GM12878 (cell line): Measurements from ENCODE around the gene ABCC3. TPM values are rescaled to one million over a fixed set of nuclear protein-coding genes. Genes with fewer than 3 reads are reported as not detected.

Source experiments
- ATAC-seq: fragments of 200-7000 bp; cut with Tn5 transposase; 3 replicates; pipeline ENCODE4 v1.9.1; 2020; ENCODE audit warnings: mild to moderate bottlenecking, moderate library complexity
- BruUV-seq: library from RNA; stranded (reverse); fragments of 400-500 nt; replicated peaks from 2 replicates; lab custom pipeline; 2021; lab: Mats Ljungman, UMichigan
- CTCF ChIA-PET: fragments of 300-600 bp; sonication (Branson Sonifier 250); formaldehyde crosslinking; extraction: SDS; loops from one replicate; lab custom pipeline; 2021; ENCODE audit warnings: inconsistent platforms; lab: Yijun Ruan, JAX
- POLR2A ChIA-PET: fragments of 350-600 bp; formaldehyde crosslinking; extraction: SDS; loops from one replicate; lab custom pipeline; 2021; ENCODE audit warnings: inconsistent platforms; lab: Charles Lee
- RAD21 ChIA-PET: fragments of 300-600 bp; sonication (Branson Sonifier 250); formaldehyde crosslinking; loops from one replicate; lab custom pipeline; 2023; ENCODE audit warnings: antibody characterized with exemption; ENCODE audit not compliant: unreplicated experiment; lab: Charles Lee
- SMC1A ChIA-PET: fragments of 300-600 bp; sonication (Branson Sonifier 250); formaldehyde crosslinking; loops from one replicate; lab custom pipeline; 2023; ENCODE audit not compliant: unreplicated experiment, uncharacterized antibody; lab: Charles Lee
- DNase-seq: peaks from one replicate; pipeline ENCODE4 v3.0.0-alpha.2; 2011; ENCODE audit warnings: low read depth, low spot score
- FAIRE-seq: peaks from 3 replicates; lab custom pipeline; 2011; peaks lifted over from hg19 to GRCh38; lab: Jason Lieb, UNC
- H2AFZ ChIP-seq: 2 replicates; pipeline ENCODE4 v1.6.0; 2011; ENCODE audit warnings: low read depth, low read length, control low read depth; ENCODE audit not compliant: control insufficient read depth
- H3K27ac ChIP-seq: 2 replicates; pipeline ENCODE4 v1.5.1; 2011; ENCODE audit warnings: control low read depth; ENCODE audit not compliant: control insufficient read depth, insufficient read depth
- H3K27me3 ChIP-seq, 2 experiments: replicated peaks in 1 of 2; 2 replicates each; pipeline versions ENCODE4 v1.6.0 to v1.6.1; 2011; ENCODE audit warnings: low read length in 1 of 2; ENCODE audit not compliant: control insufficient read depth in 2 of 2, insufficient read depth in 2 of 2
- H3K36me3 ChIP-seq, 2 experiments: 2 replicates each; pipeline ENCODE4 v1.5.1; 2011; ENCODE audit warnings: low read length in 1 of 2; ENCODE audit not compliant: control insufficient read depth in 2 of 2, insufficient read depth in 2 of 2
- H3K4me1 ChIP-seq: 2 replicates; pipeline ENCODE4 v1.6.1; 2011; ENCODE audit warnings: mild to moderate bottlenecking, low read length, moderate library complexity, mixed read lengths; ENCODE audit not compliant: control insufficient read depth, insufficient read depth
- H3K4me2 ChIP-seq: 2 replicates; pipeline ENCODE4 v1.6.0; 2011; ENCODE audit warnings: control low read depth; ENCODE audit not compliant: control insufficient read depth, insufficient read depth
- H3K4me3 ChIP-seq: fragments of 200-600 bp; sonication (generic); 2 replicates; pipeline ENCODE4 v1.5.1; 2016
- H3K79me2 ChIP-seq: 2 replicates; pipeline ENCODE4 v1.6.0; 2011; ENCODE audit warnings: low read length; ENCODE audit not compliant: control insufficient read depth, insufficient read depth
- H3K9ac ChIP-seq: 2 replicates; pipeline ENCODE4 v1.8.0; 2011; ENCODE audit warnings: low read length, control low read depth, mixed read lengths; ENCODE audit not compliant: control insufficient read depth, insufficient read depth
- H3K9me3 ChIP-seq: replicated peaks from 3 replicates; pipeline ENCODE4 v1.5.1; 2011; ENCODE audit warnings: mild to moderate bottlenecking, low read length; ENCODE audit not compliant: control insufficient read depth, insufficient read depth
- H4K20me1 ChIP-seq: 2 replicates; pipeline ENCODE4 v1.6.0; 2011; ENCODE audit not compliant: control insufficient read depth, insufficient read depth
- BCL11A ChIP-seq: IDR thresholded peaks from 2 replicates; pipeline ENCODE4 v1.6.1; 2011; ENCODE audit warnings: low read depth, low read length
- BHLHE40 ChIP-seq, 2 experiments: fragments of 450-650 bp in 1 of 2; IDR thresholded peaks; 2 replicates each; pipeline ENCODE4 v1.6.1; 2011 to 2017; ENCODE audit warnings: low read depth in 2 of 2, borderline replicate concordance in 1 of 2, improper control_type of control experiment in 1 of 2, low read length in 1 of 2, mild to moderate bottlenecking in 1 of 2
- CHD1 ChIP-seq: IDR thresholded peaks from 2 replicates; pipeline ENCODE4 v1.6.1; 2012; ENCODE audit warnings: low read depth, low read length, improper control_type of control experiment
- CREB1 ChIP-seq: IDR thresholded peaks from 2 replicates; pipeline ENCODE4 v1.6.1; 2012; ENCODE audit warnings: low read depth, mild to moderate bottlenecking, inconsistent platforms
- HDGF ChIP-seq: fragments of 450-650 bp; IDR thresholded peaks from 2 replicates; pipeline ENCODE4 v1.6.1; 2016; ENCODE audit warnings: antibody characterized with exemption
- NBN ChIP-seq: fragments of 450-650 bp; IDR thresholded peaks from 2 replicates; pipeline ENCODE4 v1.6.1; 2016
- NR2F1 ChIP-seq: fragments of 450-650 bp; conservative IDR thresholded peaks from 2 replicates; pipeline ENCODE4 v1.6.1; 2017; ENCODE audit warnings: mild to moderate bottlenecking
- SIX5 ChIP-seq: IDR thresholded peaks from 2 replicates; pipeline ENCODE4 v1.6.1; 2011; ENCODE audit warnings: mild to moderate bottlenecking, low read depth, low read length, moderate library complexity; ENCODE audit not compliant: severe bottlenecking
- SMARCA5 ChIP-seq: fragments of 450-650 bp; IDR thresholded peaks from 2 replicates; pipeline ENCODE4 v1.6.1; 2017; ENCODE audit warnings: mild to moderate bottlenecking
- STAT1 ChIP-seq: fragments of 450-650 bp; conservative IDR thresholded peaks from 2 replicates; pipeline ENCODE4 v1.6.1; 2014; ENCODE audit warnings: antibody characterized with exemption, mild to moderate bottlenecking
- WGBS: methylation state at CpG from one replicate; pipeline ENCODE4 v1.1.6; 2016; ENCODE audit warnings: low lambda C conversion rate; ENCODE audit not compliant: insufficient replicate concordance, insufficient coverage; ENCODE audit errors: missing lambda C conversion rate; 5-methylcytosine and 5-hydroxymethylcytosine counted together
- in situ Hi-C: fragments of 300-500 bp; cut with MboI; formaldehyde crosslinking; loops from 9 replicates; pipeline ENCODE4 v1.14.3; 2018; ENCODE audit warnings: mixed read lengths
- intact Hi-C: fragments of 100-400 bp; cut with micrococcal nuclease; formaldehyde crosslinking; loops from one replicate; pipeline ENCODE4 v1.14.2; 2022; ENCODE audit not compliant: unreplicated experiment
- polyA plus RNA-seq, 11 experiments: library from polyadenylated mRNA; depleted of rRNA in 4 of 11; unstranded in 6 of 11; stranded (reverse) in 5 of 11; fragments of >200 nt; fragmentation: Nextera tagmentation in 4 of 11; fragmentation: Illumina TruSeq in 1 of 11; extraction: Ambion mirVana in 4 of 11; extraction: Trizol in 1 of 11; gene quantifications; 1 replicate in 1 of 11; 2 replicates in 10 of 11; pipeline versions ENCODE4 v1.2.1 to v1.2.3, GENCODE V29; 2011 to 2016; ENCODE audit warnings: inconsistent platforms in 2 of 11, missing spikeins in 2 of 11, low read depth in 1 of 11
- total RNA-seq, 4 experiments: library from RNA; depleted of rRNA in 3 of 4; stranded (reverse); fragments of >200 nt in 3 of 4; fragmentation: Illumina TruSeq in 1 of 4; extraction: Trizol in 1 of 4; gene quantifications; 2 replicates each; pipeline versions ENCODE4 v1.2.1 to v1.2.3, GENCODE V29; 2013 to 2021
- TF ChIP-seq, protein P1 (sequence below): fragments of 150-350 bp; IDR thresholded peaks from 2 replicates; pipeline ENCODE4 v1.6.1; 2016; ENCODE audit warnings: low read depth, low read length
- TF ChIP-seq, protein P2 (sequence below): IDR thresholded peaks from 2 replicates; pipeline ENCODE4 v1.6.1; 2011; ENCODE audit warnings: low read depth, mild to moderate bottlenecking, low read length, moderate library complexity, borderline replicate concordance; ENCODE audit errors: extremely low read depth

Gene ABCC3
- total and polyA plus RNA-seq, 10 of the 15 experiments (the other 5 are each of a cell fraction or from before 2014, with no cell fraction given): 0.21 to 2.3 (median 0.71) TPM; not detected in 6

DNA sequence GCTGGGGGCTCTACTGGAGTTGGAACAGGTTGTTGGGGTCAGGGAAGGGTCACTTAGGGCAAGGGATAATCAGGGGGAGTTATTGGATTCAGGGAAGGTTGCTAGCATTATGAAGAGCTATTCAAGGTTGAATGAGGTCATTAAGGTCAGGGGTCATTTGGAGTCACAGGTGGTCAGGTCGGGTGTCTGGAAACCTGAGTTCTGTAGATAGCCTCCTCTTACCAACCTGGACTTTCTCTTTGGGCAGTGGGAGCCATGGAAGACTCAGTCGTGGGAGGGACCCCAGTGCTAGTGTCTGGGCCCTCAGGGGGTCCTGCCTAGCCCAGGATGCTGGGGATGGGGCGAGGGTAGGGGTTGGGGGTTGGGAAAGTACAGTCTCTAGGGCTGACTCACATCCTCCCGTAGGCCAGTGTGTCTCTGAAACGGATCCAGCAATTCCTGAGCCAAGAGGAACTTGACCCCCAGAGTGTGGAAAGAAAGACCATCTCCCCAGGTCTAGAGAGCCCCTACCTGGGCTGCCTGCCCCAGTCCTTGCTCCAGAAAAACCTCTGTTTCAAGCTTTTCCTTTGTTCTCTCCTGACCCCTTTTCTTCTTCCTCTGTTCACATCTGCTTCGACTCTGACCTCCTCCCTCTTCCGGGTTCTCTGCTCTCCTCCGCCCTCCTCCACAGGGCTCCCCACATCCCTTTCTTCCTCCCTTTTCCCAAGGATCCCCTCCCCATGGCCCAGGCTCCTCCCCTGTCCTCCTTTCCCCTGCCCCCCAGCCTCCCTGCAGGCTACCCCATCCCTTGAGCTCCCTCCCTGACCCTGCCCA lies 33.5 kb downstream of the ABCC3 start:
- RAD21 ChIA-PET: no interaction called here
- Histone ChIP-seq H3K79me2 (no peaks in the 10 kb centered on the region), H4K20me1 (no peaks in the 10 kb centered on the region), H2AFZ (no peak overlapping the region), H3K4me1 (no peaks in the 10 kb centered on the region), H3K4me2 (no peak overlapping the region), H3K27ac (no peak overlapping the region), H3K4me3 (no peak overlapping the region), H3K36me3 (no peaks in the 10 kb centered on the region), H3K27me3 (no peaks in the 10 kb centered on the region), H3K9me3 (no peaks in the 10 kb centered on the region), H3K9ac (no peak overlapping the region)
- 20% methylated on average over 8 of the region's 8 CpGs for WGBS
- POLR2A ChIA-PET: interaction anchor here (0.6 kb wide), 1 partner anchor 468 kb away, joined by 3 read pairs; no protein-coding TSS in a partner anchor
- ATAC-seq (no peak), FAIRE-seq (no peak), DNase-seq (no peak)
- no peak for TF ChIP-seq STAT1
- 0 out of 2 replicates have a peak, but pooled peaks have one; percentile 27 for TF ChIP-seq NR2F1
- intact Hi-C loops (no loop called here), in situ Hi-C loops (no loop called here)
- SMC1A ChIA-PET: interaction anchor here (0.9 kb wide), 1 partner anchor 31 kb away, joined by 3 read pairs; no protein-coding TSS in a partner anchor
- BruUV-seq: no TSS peak
- CTCF ChIA-PET: interaction anchor here (0.6 kb wide), 1 partner anchor 41 kb away, joined by 3 read pairs; no protein-coding TSS in a partner anchor

DNA sequence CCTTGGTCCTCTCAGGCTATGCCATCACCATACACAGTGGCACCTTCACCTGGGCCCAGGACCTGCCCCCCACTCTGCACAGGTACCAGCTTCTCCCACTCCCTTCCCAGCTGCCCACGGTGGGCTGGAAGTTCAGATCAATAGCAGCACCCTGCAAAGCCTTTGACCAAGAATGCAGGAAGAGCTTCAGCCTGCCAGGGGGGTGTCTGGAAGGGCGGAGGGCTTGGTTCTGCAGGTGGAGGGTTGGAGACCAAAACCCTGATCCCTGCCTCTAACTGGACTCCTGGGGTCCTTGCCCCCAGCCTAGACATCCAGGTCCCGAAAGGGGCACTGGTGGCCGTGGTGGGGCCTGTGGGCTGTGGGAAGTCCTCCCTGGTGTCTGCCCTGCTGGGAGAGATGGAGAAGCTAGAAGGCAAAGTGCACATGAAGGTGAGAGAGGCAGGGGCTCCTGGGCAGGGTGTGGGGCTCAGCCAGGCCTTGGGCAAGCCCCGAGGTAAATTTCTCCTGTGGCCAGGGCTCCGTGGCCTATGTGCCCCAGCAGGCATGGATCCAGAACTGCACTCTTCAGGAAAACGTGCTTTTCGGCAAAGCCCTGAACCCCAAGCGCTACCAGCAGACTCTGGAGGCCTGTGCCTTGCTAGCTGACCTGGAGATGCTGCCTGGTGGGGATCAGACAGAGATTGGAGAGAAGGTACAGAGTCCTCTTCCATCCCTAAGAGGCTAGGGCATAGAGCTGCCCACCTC lies 34.3 kb downstream of the ABCC3 start:
- no peaks in the 10 kb centered on the region for H3K4me1 ChIP-seq
- H3K36me3 ChIP-seq: no peaks in the 10 kb centered on the region
- intact Hi-C loops: no loop called here
- ATAC-seq (no peak), DNase-seq (no peak), FAIRE-seq (no peak)
- no peak overlapping the region for H2AFZ ChIP-seq
- no peaks in the 10 kb centered on the region for H3K27me3 ChIP-seq
- POLR2A ChIA-PET: interaction anchor here (0.6 kb wide), 1 partner anchor 469 kb away, joined by 3 read pairs; no protein-coding TSS in a partner anchor
- H3K9ac ChIP-seq: no peak overlapping the region
- in situ Hi-C loops: no loop called here
- H3K27ac ChIP-seq: no peak overlapping the region
- H3K4me3 ChIP-seq: no peak overlapping the region
- H3K9me3 ChIP-seq: no peaks in the 10 kb centered on the region
- RAD21 ChIA-PET: no interaction called here
- CTCF ChIA-PET: no interaction called here
- no peak overlapping the region for H3K4me2 ChIP-seq
- WGBS: 30% methylated on average over 9 of the region's 9 CpGs
- H4K20me1 ChIP-seq: no peaks in the 10 kb centered on the region
- SMC1A ChIA-PET: no interaction called here
- BruUV-seq: no TSS peak
- no peaks in the 10 kb centered on the region for H3K79me2 ChIP-seq
- TF ChIP-seq BHLHE40 (IDR thresholded peaks at IDR 0.05; ENCODE audit: borderline replicate concordance in 1 of 2, low read depth in 2 of 2, low read length in 1 of 2) (no peak), BCL11A (no peak), HDGF (no peak), SMARCA5 (no peak), SIX5 (no peak), NBN (no peak), CHD1 (no peak), CREB1 (no peak)
- TF ChIP-seq, protein P1, sequence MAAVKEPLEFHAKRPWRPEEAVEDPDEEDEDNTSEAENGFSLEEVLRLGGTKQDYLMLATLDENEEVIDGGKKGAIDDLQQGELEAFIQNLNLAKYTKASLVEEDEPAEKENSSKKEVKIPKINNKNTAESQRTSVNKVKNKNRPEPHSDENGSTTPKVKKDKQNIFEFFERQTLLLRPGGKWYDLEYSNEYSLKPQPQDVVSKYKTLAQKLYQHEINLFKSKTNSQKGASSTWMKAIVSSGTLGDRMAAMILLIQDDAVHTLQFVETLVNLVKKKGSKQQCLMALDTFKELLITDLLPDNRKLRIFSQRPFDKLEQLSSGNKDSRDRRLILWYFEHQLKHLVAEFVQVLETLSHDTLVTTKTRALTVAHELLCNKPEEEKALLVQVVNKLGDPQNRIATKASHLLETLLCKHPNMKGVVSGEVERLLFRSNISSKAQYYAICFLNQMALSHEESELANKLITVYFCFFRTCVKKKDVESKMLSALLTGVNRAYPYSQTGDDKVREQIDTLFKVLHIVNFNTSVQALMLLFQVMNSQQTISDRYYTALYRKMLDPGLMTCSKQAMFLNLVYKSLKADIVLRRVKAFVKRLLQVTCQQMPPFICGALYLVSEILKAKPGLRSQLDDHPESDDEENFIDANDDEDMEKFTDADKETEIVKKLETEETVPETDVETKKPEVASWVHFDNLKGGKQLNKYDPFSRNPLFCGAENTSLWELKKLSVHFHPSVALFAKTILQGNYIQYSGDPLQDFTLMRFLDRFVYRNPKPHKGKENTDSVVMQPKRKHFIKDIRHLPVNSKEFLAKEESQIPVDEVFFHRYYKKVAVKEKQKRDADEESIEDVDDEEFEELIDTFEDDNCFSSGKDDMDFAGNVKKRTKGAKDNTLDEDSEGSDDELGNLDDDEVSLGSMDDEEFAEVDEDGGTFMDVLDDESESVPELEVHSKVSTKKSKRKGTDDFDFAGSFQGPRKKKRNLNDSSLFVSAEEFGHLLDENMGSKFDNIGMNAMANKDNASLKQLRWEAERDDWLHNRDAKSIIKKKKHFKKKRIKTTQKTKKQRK: no peak
- TF ChIP-seq, protein P2, sequence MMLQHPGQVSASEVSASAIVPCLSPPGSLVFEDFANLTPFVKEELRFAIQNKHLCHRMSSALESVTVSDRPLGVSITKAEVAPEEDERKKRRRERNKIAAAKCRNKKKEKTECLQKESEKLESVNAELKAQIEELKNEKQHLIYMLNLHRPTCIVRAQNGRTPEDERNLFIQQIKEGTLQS: no peak
